ENCODE measurements around the gene SLC6A6. TPM values are rescaled to one million over a fixed set of nuclear protein-coding genes. Genes with fewer than 3 reads are reported as not detected.

The SLC6A6 gene
- total RNA-seq, 2 experiments from 2014 or later, result 27.8 to 31.2 TPM

DNA sequence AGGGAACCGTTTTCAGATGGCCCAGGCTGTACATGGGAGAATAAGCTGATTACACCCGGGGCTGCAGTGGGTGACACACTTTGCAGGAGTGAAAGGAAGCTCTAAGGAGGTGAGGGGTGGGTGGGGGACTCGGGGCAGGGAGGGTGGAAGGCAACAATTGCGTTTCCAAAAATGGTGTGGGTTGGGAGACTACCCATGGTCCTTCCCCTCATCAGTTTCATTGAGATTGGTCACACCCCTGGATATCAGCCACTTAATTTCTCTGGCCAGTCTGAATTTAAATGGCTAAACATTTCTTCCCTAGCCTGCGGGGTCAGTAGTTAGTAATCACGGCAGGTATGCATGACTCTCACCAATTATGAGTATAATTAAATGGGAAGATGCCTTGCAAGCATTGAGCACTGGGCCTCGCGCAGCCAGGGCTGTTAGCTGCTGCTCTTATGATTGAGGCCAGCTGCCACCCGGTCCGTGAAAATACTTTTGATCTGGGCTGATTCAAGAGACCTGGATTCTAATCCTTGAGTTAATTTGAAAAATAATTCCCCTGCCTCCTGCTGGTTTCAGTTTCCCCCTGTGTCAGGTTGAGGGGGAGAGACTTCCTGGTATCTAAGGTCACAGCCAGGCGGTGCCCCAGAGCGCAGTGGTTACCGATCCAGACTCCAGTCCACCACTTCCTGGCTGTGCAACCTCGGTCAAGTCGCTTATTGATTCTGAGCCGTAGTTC, 23.3 kb downstream of the SLC6A6 start:
- H3K4me3 Mint-ChIP-seq, result peak overlapping the region; percentile 74
- H3K9me3 ChIP-seq (ENCODE audit: control insufficient read depth in 1 of 2, insufficient read depth in 1 of 2, low read length in 2 of 2), result no peaks in the 10 kb centered on the region
- no peaks in the 10 kb centered on the region for H3K27me3 Mint-ChIP-seq
- peaks cover 89% of the 10 kb centered on the region for H3K4me1 Mint-ChIP-seq (ENCODE audit: low read depth)
- intact Hi-C loops (cut with DNase I, micrococcal nuclease), result loop anchor here in 1 of 2 experiments (5.0 kb wide), 1 partner anchor 278 kb away; no protein-coding TSS in a partner anchor
- peak overlapping the region; percentile 98 for H3K27ac Mint-ChIP-seq
- ChIA-PET POLR2A (interaction anchor here (0.6 to 1.7 kb wide), 4 partner anchors 10 to 301 kb away, joined by 3 to 10 read pairs (median 5); partner anchors contain the start of genes CHCHD4, LSM3, SLC6A6 and TMEM43), CTCF (interaction anchor here (1.1 to 1.8 kb wide), 3 partner anchors 23 to 43 kb away, joined by 3 to 5 read pairs (median 4); partner anchors contain the start of gene SLC6A6)
- H3K4me1 ChIP-seq (ENCODE audit: insufficient read depth, low read length), result peaks cover 92% of the 10 kb centered on the region
- DNase-seq, result peak in 13 of 14 experiments; percentile 25 to 88 (median 43)
- H3K36me3 ChIP-seq (ENCODE audit: insufficient read depth, low read length), result peaks cover 12% of the 10 kb centered on the region
- TF ChIP-seq, protein P1, sequence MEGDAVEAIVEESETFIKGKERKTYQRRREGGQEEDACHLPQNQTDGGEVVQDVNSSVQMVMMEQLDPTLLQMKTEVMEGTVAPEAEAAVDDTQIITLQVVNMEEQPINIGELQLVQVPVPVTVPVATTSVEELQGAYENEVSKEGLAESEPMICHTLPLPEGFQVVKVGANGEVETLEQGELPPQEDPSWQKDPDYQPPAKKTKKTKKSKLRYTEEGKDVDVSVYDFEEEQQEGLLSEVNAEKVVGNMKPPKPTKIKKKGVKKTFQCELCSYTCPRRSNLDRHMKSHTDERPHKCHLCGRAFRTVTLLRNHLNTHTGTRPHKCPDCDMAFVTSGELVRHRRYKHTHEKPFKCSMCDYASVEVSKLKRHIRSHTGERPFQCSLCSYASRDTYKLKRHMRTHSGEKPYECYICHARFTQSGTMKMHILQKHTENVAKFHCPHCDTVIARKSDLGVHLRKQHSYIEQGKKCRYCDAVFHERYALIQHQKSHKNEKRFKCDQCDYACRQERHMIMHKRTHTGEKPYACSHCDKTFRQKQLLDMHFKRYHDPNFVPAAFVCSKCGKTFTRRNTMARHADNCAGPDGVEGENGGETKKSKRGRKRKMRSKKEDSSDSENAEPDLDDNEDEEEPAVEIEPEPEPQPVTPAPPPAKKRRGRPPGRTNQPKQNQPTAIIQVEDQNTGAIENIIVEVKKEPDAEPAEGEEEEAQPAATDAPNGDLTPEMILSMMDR (IDR thresholded peaks at IDR 0.05), result peak; percentile 16
- peak overlapping the region; percentile 55 to 73 for H3K27ac ChIP-seq (ENCODE audit: low read depth in 1 of 2, low read length in 2 of 2)
- no peaks in the 10 kb centered on the region for H3K9me3 Mint-ChIP-seq
- ATAC-seq (ENCODE audit: poor library complexity), result peak; percentile 60
- peaks cover 13% of the 10 kb centered on the region for H3K36me3 Mint-ChIP-seq (ENCODE audit: low read depth)
- peak overlapping the region; percentile 21 for H3K4me3 ChIP-seq (ENCODE audit: low read length)
- no peaks in the 10 kb centered on the region for H3K27me3 ChIP-seq (ENCODE audit: control insufficient read depth in 1 of 2, insufficient read depth in 2 of 2, low read length in 2 of 2)

GRCh38 chr3:14426305-14426620, 23.9 kb downstream of the SLC6A6 start:
- H3K9me3 ChIP-seq (ENCODE audit: control insufficient read depth in 1 of 2, insufficient read depth in 1 of 2, low read length in 2 of 2), result no peaks in the 10 kb centered on the region
- H3K4me3 ChIP-seq (ENCODE audit: low read length), result no peak overlapping the region
- intact Hi-C loops (cut with DNase I, micrococcal nuclease), result loop anchor here in 1 of 2 experiments (5.0 kb wide), 1 partner anchor 279 kb away; no protein-coding TSS in a partner anchor

More at GRCh38 chr3:14426305-14426620, 23.9 kb downstream of the SLC6A6 start:
- Mint-ChIP-seq H3K4me3 (peak overlapping the region; percentile 52), H3K9me3 (no peaks in the 10 kb centered on the region), H3K27me3 (no peaks in the 10 kb centered on the region), H3K4me1 (ENCODE audit: low read depth) (peaks cover 94% of the 10 kb centered on the region), H3K36me3 (ENCODE audit: low read depth) (peaks cover 8% of the 10 kb centered on the region), H3K27ac (peak overlapping the region; percentile 98)
- ChIA-PET POLR2A (interaction anchor here (1.4 to 1.7 kb wide), 2 partner anchors 24 to 301 kb away, joined by 6 to 10 read pairs; partner anchors contain the start of genes CHCHD4, SLC6A6 and TMEM43), CTCF (interaction anchor here (1.1 to 1.8 kb wide), 2 partner anchors 24 to 42 kb away, joined by 3 to 5 read pairs; partner anchors contain the start of gene SLC6A6)
- TF ChIP-seq, protein P1 (IDR thresholded peaks at IDR 0.05), result peak; percentile 1
- no peaks in the 10 kb centered on the region for H3K27me3 ChIP-seq (ENCODE audit: control insufficient read depth in 1 of 2, insufficient read depth in 2 of 2, low read length in 2 of 2)
- H3K4me1 ChIP-seq (ENCODE audit: insufficient read depth, low read length), result peaks cover 97% of the 10 kb centered on the region
- DNase-seq (no peak), ATAC-seq (ENCODE audit: poor library complexity) (no peak)
- peak overlapping the region; percentile 55 to 73 for H3K27ac ChIP-seq (ENCODE audit: low read depth in 1 of 2, low read length in 2 of 2)
- H3K36me3 ChIP-seq (ENCODE audit: insufficient read depth, low read length), result peaks cover 6% of the 10 kb centered on the region

Measured in CD4-positive, alpha-beta T cell (primary cell).